ENCODE data around the gene REV3L.

- TF ChIP-seq POLR2AphosphoS5 (IDR thresholded peaks at IDR 0.05; ENCODE audit: insufficient read depth, low read depth, low read length) (no peak), JUN (IDR thresholded peaks at IDR 0.05; ENCODE audit: borderline replicate concordance, insufficient read depth, insufficient read length, low read depth) (no peak), POLR2A (IDR thresholded peaks at IDR 0.05; ENCODE audit: low read depth, low read length) (no peak)
Observed at GRCh38 chr6:111472933-111473435, 10.0 kb downstream of the REV3L start.

Data from endothelial cell of umbilical vein (primary cell).